ENCODE measurements around the gene SORCS2. TPM values are rescaled to one million over a fixed set of nuclear protein-coding genes. Genes with fewer than 3 reads are reported as not detected.

SORCS2 gene
- total and polyA plus RNA-seq, 2 of the 8 experiments (the other 6 are each of a cell fraction or from before 2014, with no cell fraction given) = 0.36 to 1.8 TPM

DNA sequence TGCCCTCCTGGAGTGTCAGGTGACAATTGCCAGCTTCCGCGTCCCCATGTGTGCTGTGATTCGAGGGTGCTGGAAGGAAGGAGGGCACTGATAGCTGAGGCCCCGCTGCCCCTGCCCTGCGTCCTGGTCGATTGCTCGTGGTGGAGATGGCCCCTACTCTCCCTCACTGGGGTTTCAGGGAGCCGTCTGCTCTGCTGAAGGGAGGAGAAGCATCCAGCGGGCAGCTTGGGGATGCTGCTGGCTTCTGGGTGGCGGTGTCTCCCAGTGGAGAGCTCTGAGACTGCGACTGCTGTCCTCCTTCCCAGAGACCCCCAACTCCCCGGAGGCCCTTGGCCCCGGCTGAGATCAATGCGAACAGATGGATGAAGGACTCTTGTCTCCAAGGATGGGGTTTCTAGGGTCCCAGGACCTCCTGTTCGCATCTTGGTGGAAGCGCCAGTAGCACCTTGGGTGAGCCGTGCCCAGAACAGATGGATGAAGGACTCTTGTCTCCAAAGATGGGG, 143.8 kb downstream of the SORCS2 start:
- no peak overlapping the region for H2AFZ ChIP-seq (ENCODE audit: low read length)
- no peak overlapping the region for H2BK120ac ChIP-seq (replicated peaks; ENCODE audit: low read depth, low read length)
- H3K4me1 ChIP-seq (replicated peaks in 1 of 4; ENCODE audit: control insufficient read depth in 3 of 4, insufficient read depth in 4 of 4, low read length in 3 of 4) = peaks cover 0 to 6% (median 4%) of the 10 kb centered on the region in 4 experiments; a peak in 4 of 7 replicates
- no peak overlapping the region for H3K27ac ChIP-seq (ENCODE audit: low read depth, low read length)
- no peak overlapping the region for H2BK12ac ChIP-seq (ENCODE audit: low read depth, low read length)
- TF ChIP-seq CHD2 (IDR thresholded peaks at IDR 0.05; ENCODE audit: low read length) = no peak
- TF ChIP-seq TBP (IDR thresholded peaks at IDR 0.05; ENCODE audit: low read depth, low read length) = no peak
- no peak for TF ChIP-seq NRF1 (IDR thresholded peaks at IDR 0.05; ENCODE audit: low read depth, low read length)
- no peak for TF ChIP-seq RXRA (IDR thresholded peaks at IDR 0.05; ENCODE audit: insufficient read depth, low read depth, low read length)
- no peak for TF ChIP-seq BACH1 (IDR thresholded peaks at IDR 0.05; ENCODE audit: low read length)
- TF ChIP-seq KDM1A (IDR thresholded peaks at IDR 0.05; ENCODE audit: borderline replicate concordance, low read length) = no peak
- H3K9ac ChIP-seq (replicated peaks in 1 of 4; ENCODE audit: extremely low read depth in 1 of 4, low read depth in 3 of 4, low read length in 3 of 4) = no peak overlapping the region
- CTCF ChIA-PET (ENCODE audit: partially characterized antibody) = interaction anchor here (0.8 to 9.5 kb wide), 54 partner anchors 11 to 846 kb away, joined by 3 to 80 read pairs (median 4); partner anchors contain the start of gene SORCS2
- no peaks in the 10 kb centered on the region for H3K79me2 ChIP-seq (ENCODE audit: control insufficient read depth in 1 of 2, insufficient read depth in 2 of 2, low read length in 2 of 2)
- POLR2A ChIA-PET (ENCODE audit: partially characterized antibody) = no interaction called here
- H3K14ac ChIP-seq (ENCODE audit: insufficient read length) = no peak overlapping the region
- H3K36me3 ChIP-seq (ENCODE audit: control insufficient read depth in 2 of 4, insufficient read depth in 4 of 4, low read length in 3 of 4) = no peaks in the 10 kb centered on the region
- H4K8ac ChIP-seq (ENCODE audit: extremely low read depth, insufficient read depth, low read length) = peak overlapping the region; percentile 69
- no peak overlapping the region for H3K4me3 ChIP-seq (ENCODE audit: extremely low read depth in 1 of 4, insufficient read depth in 2 of 4, low read depth in 3 of 4, low read length in 4 of 4)
- no peak overlapping the region for H3K18ac ChIP-seq (ENCODE audit: extremely low read depth, low read length)
- no peak overlapping the region for H3K4ac ChIP-seq (replicated peaks; ENCODE audit: insufficient read length, low read depth, low read length)
- no peak overlapping the region for H3K56ac ChIP-seq (replicated peaks; ENCODE audit: insufficient read length, low read depth, low read length)
- H2BK5ac ChIP-seq (ENCODE audit: low read depth, low read length) = no peak overlapping the region
- H3K9me3 ChIP-seq (ENCODE audit: insufficient read depth in 2 of 2, low read depth in 1 of 2, low read length in 1 of 2) = peaks cover 4 to 8% of the 10 kb centered on the region in 2 experiments; a peak in 2 of 4 replicates
- no peak overlapping the region for H3K4me2 ChIP-seq (ENCODE audit: insufficient read depth in 1 of 2, low read depth in 2 of 2, low read length in 2 of 2)
- WGBS, 2 experiments (ENCODE audit: extremely low coverage in 1 of 2, insufficient coverage in 1 of 2, insufficient read length in 1 of 2, insufficient replicate concordance in 2 of 2, low coverage in 1 of 2, low lambda C conversion rate in 2 of 2, missing lambda C conversion rate in 1 of 2) = 81% methylated on average over 15 of the region's 17 CpGs; no CpG with 5 or more reads in 1 of the 2 experiments
- H4K91ac ChIP-seq (replicated peaks; ENCODE audit: insufficient read length, low read length) = peak overlapping the region; percentile 83
- DNase-seq (ENCODE audit: low read depth in 1 of 2, low spot score in 2 of 2) (no peak), FAIRE-seq (no peak)
- no peak overlapping the region for H2BK15ac ChIP-seq (ENCODE audit: low read length)
- no peak overlapping the region for H2AK5ac ChIP-seq (ENCODE audit: low read depth, low read length)
- H3K23me2 ChIP-seq (ENCODE audit: low read depth, low read length) = peaks cover 7% of the 10 kb centered on the region; the same call in 1 of the 2 replicates
- H4K5ac ChIP-seq (ENCODE audit: insufficient read length, low read depth, low read length) = peak overlapping the region; percentile 54
- H3K79me1 ChIP-seq (ENCODE audit: low read depth, low read length) = no peaks in the 10 kb centered on the region
- H3K27me3 ChIP-seq (replicated peaks in 1 of 4; ENCODE audit: control insufficient read depth in 3 of 4, extremely low read depth in 1 of 4, insufficient read depth in 3 of 4, low read length in 3 of 4) = no peaks in the 10 kb centered on the region; a peak in 1 of 7 replicates
- H2BK20ac ChIP-seq (ENCODE audit: low read length) = no peak overlapping the region
- H3K23ac ChIP-seq (ENCODE audit: insufficient read length) = no peak overlapping the region
- H4K20me1 ChIP-seq (replicated peaks in 1 of 2; ENCODE audit: control insufficient read depth in 1 of 2, insufficient read depth in 2 of 2, low read length in 2 of 2) = peaks cover 0 to 4% of the 10 kb centered on the region in 2 experiments
